ENCODE measurements around the gene CHML.
A peak's percentile ranks its signal among the peaks of the same experiment; 100 is the strongest.

CHML gene

GRCh38 chr1:241615043-241615974 lies 24.9 kb downstream of the CHML start:
- DNase-seq = no peak

- DNase-seq = no peak
Measured at GRCh38 chr1:241614572-241614971, 25.6 kb downstream of the CHML start.

- no peak for DNase-seq
Measured at GRCh38 chr1:241614144-241614543, 26.0 kb downstream of the CHML start.

- no peak for DNase-seq
Measured at GRCh38 chr1:241612533-241613477, 27.4 kb downstream of the CHML start.

- no peak for DNase-seq
Measured at GRCh38 chr1:241611736-241612135, 28.4 kb downstream of the CHML start.

GRCh38 chr1:241611063-241611462 lies 29.1 kb downstream of the CHML start:
- DNase-seq = peak; percentile 67

GRCh38 chr1:241610056-241610815 lies 29.9 kb downstream of the CHML start:
- no peak for DNase-seq

GRCh38 chr1:241608379-241609033 lies 31.7 kb downstream of the CHML start:
- DNase-seq = no peak

GRCh38 chr1:241607497-241607896 lies 32.7 kb downstream of the CHML start:
- DNase-seq = no peak

GRCh38 chr1:241606544-241606943 lies 33.6 kb downstream of the CHML start:
- no peak for DNase-seq

- no peak for DNase-seq
Measured at GRCh38 chr1:241605146-241605805, 34.9 kb downstream of the CHML start.

- DNase-seq = no peak
Measured at GRCh38 chr1:241603731-241604245, 36.4 kb downstream of the CHML start.

- peak; percentile 28 for DNase-seq
Measured at GRCh38 chr1:241600496-241600901, 39.7 kb downstream of the CHML start.

GRCh38 chr1:241598249-241598648 lies 41.9 kb downstream of the CHML start:
- DNase-seq = no peak

- no peak for DNase-seq
Measured at GRCh38 chr1:241596633-241597032, 43.5 kb downstream of the CHML start.

- DNase-seq = no peak
Measured at GRCh38 chr1:241593186-241593585, 47.0 kb downstream of the CHML start.

- DNase-seq = peak; percentile 60
Measured at GRCh38 chr1:241592273-241592958, 47.8 kb downstream of the CHML start.

GRCh38 chr1:241591736-241592135 lies 48.4 kb downstream of the CHML start:
- no peak for DNase-seq

- no peak for DNase-seq
Measured at GRCh38 chr1:241591317-241591716, 48.9 kb downstream of the CHML start.

- DNase-seq = no peak
Measured at GRCh38 chr1:241590719-241591118, 49.5 kb downstream of the CHML start.
